ENCODE measurements around the gene FASTKD2. TPM values are rescaled to one million over a fixed set of nuclear protein-coding genes. Genes with fewer than 3 reads are reported as not detected.
A peak's percentile ranks its signal among the peaks of the same experiment; 100 is the strongest.
"Not testable (repeated sequence)": the region's sequence is repeated elsewhere in the genome, so short reads cannot be mapped to it uniquely, and the experiment has no call there.

The FASTKD2 gene
- total and polyA plus RNA-seq, 5 donors: 17.8 to 30.2 (median 28.8) TPM

GRCh38 chr2:206805887-206806607, 40.6 kb downstream of the FASTKD2 start:
- Histone ChIP-seq H3K27ac (ENCODE audit: low read length) (no peak overlapping the region), H3K27me3 (ENCODE audit: control insufficient read depth, insufficient read depth) (no peaks in the 10 kb centered on the region), H3K4me1 (ENCODE audit: control insufficient read depth, insufficient read depth, low read length) (no peaks in the 10 kb centered on the region), H3K9me3 (ENCODE audit: control insufficient read depth, low read length) (no peaks in the 10 kb centered on the region), H3K4me3 (ENCODE audit: low read length) (no peak overlapping the region)
- no peak for DNase-seq
- ATAC-seq: no peak
- 54% methylated on average over 6 of the region's 6 CpGs for WGBS
- intact Hi-C loops (cut with DNase I): loop anchor here in 2 of 4 donors (10.0 kb wide), 1 partner anchor 169 kb away; no protein-coding TSS in a partner anchor

- DNase-seq; H3K27me3 ChIP-seq (ENCODE audit: control insufficient read depth, insufficient read depth); H3K4me1 ChIP-seq (ENCODE audit: control insufficient read depth, insufficient read depth, low read length); H3K27ac ChIP-seq (ENCODE audit: low read length); H3K9me3 ChIP-seq (ENCODE audit: control insufficient read depth, low read length); H3K4me3 ChIP-seq (ENCODE audit: low read length); ATAC-seq: not testable (repeated sequence)
- intact Hi-C loops (cut with DNase I): loop anchor here in 2 of 4 donors (10.0 kb wide), 1 partner anchor 167 kb away; no protein-coding TSS in a partner anchor
- WGBS: 84% methylated on average over 2 of the region's 3 CpGs
Measured at GRCh38 chr2:206807624-206808023, 42.2 kb downstream of the FASTKD2 start.

- DNase-seq; ATAC-seq; H3K4me3 ChIP-seq (ENCODE audit: low read length); H3K27me3 ChIP-seq (ENCODE audit: control insufficient read depth, insufficient read depth); H3K27ac ChIP-seq (ENCODE audit: low read length); intact Hi-C loops (cut with DNase I); H3K4me1 ChIP-seq (ENCODE audit: control insufficient read depth, insufficient read depth, low read length); H3K9me3 ChIP-seq (ENCODE audit: control insufficient read depth, low read length): not testable (repeated sequence)
- WGBS: 98% methylated on average over 5 of the region's 5 CpGs
Measured at GRCh38 chr2:206812471-206812870, 47.1 kb downstream of the FASTKD2 start.

GRCh38 chr2:206814498-206814897, 49.1 kb downstream of the FASTKD2 start:
- no peak overlapping the region for H3K27ac ChIP-seq (ENCODE audit: low read length)
- H3K27me3 ChIP-seq (ENCODE audit: control insufficient read depth, insufficient read depth): no peaks in the 10 kb centered on the region
- no peak overlapping the region for H3K4me3 ChIP-seq (ENCODE audit: low read length)
- no peak for DNase-seq
- no peak for ATAC-seq
- no peaks in the 10 kb centered on the region for H3K9me3 ChIP-seq (ENCODE audit: control insufficient read depth, low read length)
- H3K4me1 ChIP-seq (ENCODE audit: control insufficient read depth, insufficient read depth, low read length): no peaks in the 10 kb centered on the region
- intact Hi-C loops (cut with DNase I): no loop called here

GRCh38 chr2:206820807-206821206, 55.4 kb downstream of the FASTKD2 start:
- DNase-seq (no peak), ATAC-seq (no peak)
- Histone ChIP-seq H3K27ac (ENCODE audit: low read length) (no peak overlapping the region), H3K27me3 (ENCODE audit: control insufficient read depth, insufficient read depth) (no peaks in the 10 kb centered on the region), H3K9me3 (ENCODE audit: control insufficient read depth, low read length) (no peaks in the 10 kb centered on the region), H3K4me3 (ENCODE audit: low read length) (no peak overlapping the region), H3K4me1 (ENCODE audit: control insufficient read depth, insufficient read depth, low read length) (no peaks in the 10 kb centered on the region)
- 37% methylated on average over 2 of the region's 2 CpGs for WGBS
- intact Hi-C loops (cut with DNase I): no loop called here

GRCh38 chr2:206823178-206823577, 57.8 kb downstream of the FASTKD2 start:
- 40% methylated on average over 6 of the region's 6 CpGs for WGBS
- Histone ChIP-seq H3K9me3 (ENCODE audit: control insufficient read depth, low read length) (no peaks in the 10 kb centered on the region), H3K4me3 (ENCODE audit: low read length) (no peak overlapping the region), H3K4me1 (ENCODE audit: control insufficient read depth, insufficient read depth, low read length) (no peaks in the 10 kb centered on the region), H3K27ac (ENCODE audit: low read length) (peak overlapping the region; percentile 37), H3K27me3 (ENCODE audit: control insufficient read depth, insufficient read depth) (no peaks in the 10 kb centered on the region)
- ATAC-seq: peak; percentile 85 to 93
- no peak for DNase-seq
- intact Hi-C loops (cut with DNase I): no loop called here

GRCh38 chr2:206824087-206824618, 58.7 kb downstream of the FASTKD2 start:
- Histone ChIP-seq H3K27ac (ENCODE audit: low read length) (no peak overlapping the region), H3K9me3 (ENCODE audit: control insufficient read depth, low read length) (no peaks in the 10 kb centered on the region), H3K4me1 (ENCODE audit: control insufficient read depth, insufficient read depth, low read length) (no peaks in the 10 kb centered on the region), H3K4me3 (ENCODE audit: low read length) (no peak overlapping the region), H3K27me3 (ENCODE audit: control insufficient read depth, insufficient read depth) (no peaks in the 10 kb centered on the region)
- ATAC-seq: no peak
- intact Hi-C loops (cut with DNase I): no loop called here
- no peak for DNase-seq
- WGBS: 49% methylated on average over 1 of the region's 1 CpG

GRCh38 chr2:206824993-206825392, 59.6 kb downstream of the FASTKD2 start:
- intact Hi-C loops (cut with DNase I): no loop called here
- ATAC-seq: no peak
- H3K27me3 ChIP-seq (ENCODE audit: control insufficient read depth, insufficient read depth): no peaks in the 10 kb centered on the region
- H3K4me3 ChIP-seq (ENCODE audit: low read length): no peak overlapping the region
- 93% methylated on average over 5 of the region's 5 CpGs for WGBS
- no peaks in the 10 kb centered on the region for H3K4me1 ChIP-seq (ENCODE audit: control insufficient read depth, insufficient read depth, low read length)
- H3K9me3 ChIP-seq (ENCODE audit: control insufficient read depth, low read length): no peaks in the 10 kb centered on the region
- H3K27ac ChIP-seq (ENCODE audit: low read length): peak overlapping the region; percentile 17
- DNase-seq: no peak

- WGBS: 85% methylated on average over 3 of the region's 3 CpGs
Measured at GRCh38 chr2:206831442-206831995, 66.1 kb downstream of the FASTKD2 start.

GRCh38 chr2:206832873-206833272, 67.5 kb downstream of the FASTKD2 start:
- ATAC-seq (peak in 1 of 2 donors; percentile 58), DNase-seq (no peak)
- Histone ChIP-seq H3K4me3 (ENCODE audit: low read length) (no peak overlapping the region), H3K4me1 (ENCODE audit: control insufficient read depth, insufficient read depth, low read length) (peaks cover 2% of the 10 kb centered on the region), H3K9me3 (ENCODE audit: control insufficient read depth, low read length) (no peaks in the 10 kb centered on the region), H3K27me3 (ENCODE audit: control insufficient read depth, insufficient read depth) (no peaks in the 10 kb centered on the region), H3K27ac (ENCODE audit: low read length) (peak overlapping the region; percentile 8)
- intact Hi-C loops (cut with DNase I): no loop called here
- WGBS: 52% methylated on average over 2 of the region's 2 CpGs

More at GRCh38 chr2:206831442-206831995, 66.1 kb downstream of the FASTKD2 start:
- no peak overlapping the region for H3K27ac ChIP-seq (ENCODE audit: low read length)
- H3K4me1 ChIP-seq (ENCODE audit: control insufficient read depth, insufficient read depth, low read length): peaks cover 2% of the 10 kb centered on the region
- no peak overlapping the region for H3K4me3 ChIP-seq (ENCODE audit: low read length)
- H3K27me3 ChIP-seq (ENCODE audit: control insufficient read depth, insufficient read depth): no peaks in the 10 kb centered on the region
- no peak for ATAC-seq
- no peaks in the 10 kb centered on the region for H3K9me3 ChIP-seq (ENCODE audit: control insufficient read depth, low read length)
- no peak for DNase-seq
- intact Hi-C loops (cut with DNase I): no loop called here

GRCh38 chr2:206833291-206833690, 67.9 kb downstream of the FASTKD2 start:
- peaks cover 2% of the 10 kb centered on the region for H3K4me1 ChIP-seq (ENCODE audit: control insufficient read depth, insufficient read depth, low read length)
- H3K9me3 ChIP-seq (ENCODE audit: control insufficient read depth, low read length): no peaks in the 10 kb centered on the region
- ATAC-seq: no peak
- H3K4me3 ChIP-seq (ENCODE audit: low read length): no peak overlapping the region
- intact Hi-C loops (cut with DNase I): no loop called here
- no peak for DNase-seq
- 82% methylated on average over 3 of the region's 3 CpGs for WGBS
- no peaks in the 10 kb centered on the region for H3K27me3 ChIP-seq (ENCODE audit: control insufficient read depth, insufficient read depth)
- peak overlapping the region; percentile 8 for H3K27ac ChIP-seq (ENCODE audit: low read length)

Measured in right cardiac atrium (tissue), 5 donors.